ENCODE data around the gene YY1.
A peak's percentile ranks its signal among the peaks of the same experiment; 100 is the strongest.

The YY1 gene

GRCh38 chr14:100317912-100318808, 79.2 kb downstream of the YY1 start:
- no peak for DNase-seq

- DNase-seq, result peak; percentile 38
Observed at GRCh38 chr14:100320157-100320856, 81.4 kb downstream of the YY1 start.

- no peak for DNase-seq
Observed at GRCh38 chr14:100321473-100322137, 82.7 kb downstream of the YY1 start.

GRCh38 chr14:100322138-100322957, 83.4 kb downstream of the YY1 start:
- DNase-seq, result peak; percentile 39

- DNase-seq, result no peak
Observed at GRCh38 chr14:100323121-100323941, 84.4 kb downstream of the YY1 start, which contains the start of gene SLC25A47. TSS of gene SLC25A47 (plus strand) at chr14:100323339. CDS start at chr14:100323415, 76 bp downstream.

GRCh38 chr14:100323942-100324307, 85.0 kb downstream of the YY1 start:
- DNase-seq, result no peak

- no peak for DNase-seq
Observed at GRCh38 chr14:100325231-100325632, 86.3 kb downstream of the YY1 start.

- DNase-seq, result no peak
Observed at GRCh38 chr14:100325958-100326357, 87.0 kb downstream of the YY1 start.

GRCh38 chr14:100327128-100327527, 88.2 kb downstream of the YY1 start:
- DNase-seq, result no peak

- no peak for DNase-seq
Observed at GRCh38 chr14:100328495-100329163, 89.7 kb downstream of the YY1 start.

- DNase-seq, result no peak
Observed at GRCh38 chr14:100329233-100330006, 90.5 kb downstream of the YY1 start.

GRCh38 chr14:100330007-100330344, 91.0 kb downstream of the YY1 start:
- DNase-seq, result no peak

GRCh38 chr14:100330388-100330931, 91.5 kb downstream of the YY1 start:
- no peak for DNase-seq

- no peak for DNase-seq
Observed at GRCh38 chr14:100332071-100332639, 93.2 kb downstream of the YY1 start.

Data from NCI-H2171 (cell line).